Measurements from ENCODE around the gene ARHGAP8. TPM values are rescaled to one million over a fixed set of nuclear protein-coding genes. Genes with fewer than 3 reads are reported as not detected.
"Not testable (repeated sequence)": the region's sequence is repeated elsewhere in the genome, so short reads cannot be mapped to it uniquely, and the experiment has no call there.

Gene ARHGAP8
- total and polyA plus RNA-seq, 10 donors = 2.7 to 71.6 (median 19.7) TPM

DNA sequence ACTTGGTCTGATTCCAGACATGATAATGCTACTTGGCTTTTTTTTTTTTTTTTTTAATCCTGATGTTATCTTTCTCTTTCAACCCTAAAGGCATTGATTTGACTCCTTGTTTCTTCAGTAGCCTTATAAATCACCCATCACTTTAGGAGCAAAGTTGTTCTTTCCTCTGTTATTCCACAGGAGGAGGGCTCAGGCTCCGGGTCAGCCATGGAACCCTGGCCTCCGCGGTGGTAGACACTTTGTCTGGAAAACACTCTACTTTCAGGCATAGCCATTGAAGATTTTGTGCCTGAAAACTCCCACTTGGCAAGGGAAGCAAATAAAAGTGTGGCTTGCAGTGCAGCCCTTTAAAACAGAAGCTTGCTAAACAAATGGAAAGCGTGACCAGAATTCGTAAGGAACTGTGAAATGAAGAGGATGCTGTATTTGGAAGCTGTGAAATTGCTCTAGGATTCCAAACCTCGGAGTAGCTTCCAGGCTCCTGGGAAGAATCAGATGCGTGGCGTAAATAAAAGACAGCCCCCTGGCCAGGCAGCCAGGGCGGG is 44.9 kb downstream of the ARHGAP8 start:
- intact Hi-C loops (cut with DNase I; ENCODE audit: low total_unique reads) = no loop called here
- Histone ChIP-seq H3K4me1 (peaks cover 0 to 12% (median 0%) of the 10 kb centered on the region in 6 donors), H3K9me3 (no peaks in the 10 kb centered on the region), H3K36me3 (no peaks in the 10 kb centered on the region), H3K27me3 (replicated peaks in 1 of 7) (no peaks in the 10 kb centered on the region), H3K4me3 (no peak overlapping the region), H3K27ac (no peak overlapping the region)
- no peak for TF ChIP-seq POLR2A (IDR thresholded peaks at IDR 0.05)
- TF ChIP-seq POLR2AphosphoS5 (IDR thresholded peaks at IDR 0.05) = no peak
- no peak for TF ChIP-seq CTCF (IDR thresholded peaks at IDR 0.05 in 8 of 11, conservative IDR thresholded peaks at IDR 0.05 in 3 of 11)
- WGBS, 5 donors = 70 to 80% (median 74%) methylated on average over 9 of the region's 9 CpGs
- DNase-seq = no peak

- H3K4me3 ChIP-seq = no peak overlapping the region
- DNase-seq = no peak
- no peaks in the 10 kb centered on the region for H3K36me3 ChIP-seq
- TF ChIP-seq POLR2AphosphoS5 (IDR thresholded peaks at IDR 0.05) (no peak), POLR2A (IDR thresholded peaks at IDR 0.05) (no peak), CTCF (IDR thresholded peaks at IDR 0.05 in 8 of 11, conservative IDR thresholded peaks at IDR 0.05 in 3 of 11) (no peak)
- peaks cover 0 to 12% (median 0%) of the 10 kb centered on the region in 6 donors for H3K4me1 ChIP-seq
- no peak overlapping the region for H3K27ac ChIP-seq
- H3K27me3 ChIP-seq (replicated peaks in 1 of 7) = peaks cover 0 to under 1% (median 0%) of the 10 kb centered on the region in 7 donors
- intact Hi-C loops (cut with DNase I; ENCODE audit: low total_unique reads) = no loop called here
- no peaks in the 10 kb centered on the region for H3K9me3 ChIP-seq
- WGBS, 5 donors = 79 to 87% (median 83%) methylated on average over 9 to 16 of the region's 16 CpGs
Measured at GRCh38 chr22:44799077-44799945, 46.9 kb downstream of the ARHGAP8 start.

- H3K27ac ChIP-seq; H3K36me3 ChIP-seq; H3K4me3 ChIP-seq; intact Hi-C loops (cut with DNase I; ENCODE audit: low total_unique reads); H3K27me3 ChIP-seq (replicated peaks in 1 of 7); DNase-seq; H3K9me3 ChIP-seq: not testable (repeated sequence)
- WGBS, 5 donors = 59 to 76% (median 64%) methylated on average over 10 to 14 of the region's 17 CpGs
- peaks cover 0 to 12% (median 0%) of the 10 kb centered on the region in 6 donors for H3K4me1 ChIP-seq
Measured at GRCh38 chr22:44799946-44800634, 47.7 kb downstream of the ARHGAP8 start.

GRCh38 chr22:44801476-44801875 is 49.1 kb downstream of the ARHGAP8 start:
- H3K27ac ChIP-seq = no peak overlapping the region
- H3K36me3 ChIP-seq = no peaks in the 10 kb centered on the region
- 65 to 79% (median 70%) methylated on average over 9 to 11 of the region's 11 CpGs for WGBS, 5 donors
- H3K9me3 ChIP-seq = no peaks in the 10 kb centered on the region
- H3K4me1 ChIP-seq = peaks cover 0 to 7% (median 0%) of the 10 kb centered on the region in 6 donors
- intact Hi-C loops (cut with DNase I; ENCODE audit: low total_unique reads) = no loop called here
- H3K4me3 ChIP-seq = no peak overlapping the region
- TF ChIP-seq CTCF (IDR thresholded peaks at IDR 0.05 in 8 of 11, conservative IDR thresholded peaks at IDR 0.05 in 3 of 11) (no peak), POLR2A (IDR thresholded peaks at IDR 0.05) (no peak), POLR2AphosphoS5 (IDR thresholded peaks at IDR 0.05) (no peak)
- DNase-seq = no peak
- peaks cover 0 to 8% (median 0%) of the 10 kb centered on the region in 7 donors for H3K27me3 ChIP-seq (replicated peaks in 1 of 7)
